ENCODE results near the gene ZNF587.
"Not testable (repeated sequence)": the region's sequence is repeated elsewhere in the genome, so short reads cannot be mapped to it uniquely, and the experiment has no call there.

- TF ChIP-seq EZH2 (IDR thresholded peaks at IDR 0.05); POLR2AphosphoS5 (IDR thresholded peaks at IDR 0.05; ENCODE audit: borderline replicate concordance, low read depth, low read length): not testable (repeated sequence)
Observed at GRCh38 chr19:57890706-57891105, 41.0 kb downstream of the ZNF587 start.
